IMR-90 (cell line): ENCODE data around the gene RNU6-7. TPM values are rescaled to one million over a fixed set of nuclear protein-coding genes. Genes with fewer than 3 reads are reported as not detected.

Experiments
- ATAC-seq: fragments of 200-7000 bp; cut with Tn5 transposase; 2 replicates; pipeline ENCODE4 v1.9.1; 2020; ENCODE audit warnings: low read depth, mild to moderate bottlenecking, moderate library complexity
- BruUV-seq: library from RNA; stranded (reverse); fragments of 400-500 nt; replicated peaks from 2 replicates; lab custom pipeline; 2021; lab: Mats Ljungman, UMichigan
- CTCF ChIA-PET: fragments of 300-600 bp; formaldehyde crosslinking; extraction: SDS; loops from one replicate; lab custom pipeline; 2021; ENCODE audit warnings: antibody characterized with exemption; lab: Yijun Ruan, JAX
- POLR2A ChIA-PET: fragments of 300-600 bp; sonication (Branson Sonifier 250); formaldehyde crosslinking; loops from one replicate; lab custom pipeline; 2022; ENCODE audit warnings: antibody characterized with exemption; ENCODE audit not compliant: unreplicated experiment; lab: Charles Lee
- DNase-seq: peaks from one replicate; pipeline ENCODE4 v3.0.0; 2013
- H2AFZ ChIP-seq: replicated peaks from 2 replicates; pipeline ENCODE3; 2013; ENCODE audit warnings: low read length, mild to moderate bottlenecking; ENCODE audit not compliant: poor library complexity
- H2AK5ac ChIP-seq: 2 replicates; pipeline ENCODE4 v1.6.1; 2013; ENCODE audit warnings: low read depth, low read length, inconsistent platforms
- H2AK9ac ChIP-seq: replicated peaks from 2 replicates; pipeline ENCODE3; 2013; ENCODE audit warnings: mild to moderate bottlenecking, low read depth, low read length, moderate library complexity; ENCODE audit not compliant: poor library complexity
- H2BK120ac ChIP-seq: 2 replicates; pipeline ENCODE4 v1.6.1; 2013; ENCODE audit warnings: low read depth, low read length, inconsistent platforms
- H2BK15ac ChIP-seq: 3 replicates; pipeline ENCODE4 v1.6.1; 2013; ENCODE audit warnings: low read depth, low read length, inconsistent platforms
- H2BK20ac ChIP-seq: 2 replicates; pipeline ENCODE4 v1.6.1; 2013; ENCODE audit warnings: low read depth, mild to moderate bottlenecking, inconsistent platforms, low read length, moderate library complexity
- H2BK5ac ChIP-seq: 2 replicates; pipeline ENCODE4 v1.6.1; 2013; ENCODE audit warnings: mild to moderate bottlenecking, low read depth, low read length, inconsistent platforms; ENCODE audit not compliant: poor library complexity, severe bottlenecking
- H3K14ac ChIP-seq: replicated peaks from 2 replicates; pipeline ENCODE4 v1.6.1; 2013; ENCODE audit warnings: low read depth, low read length, inconsistent platforms
- H3K18ac ChIP-seq: 2 replicates; pipeline ENCODE4 v1.6.1; 2013; ENCODE audit warnings: low read depth, low read length, control low read depth
- H3K23ac ChIP-seq: 2 replicates; pipeline ENCODE4 v1.6.1; 2013; ENCODE audit warnings: low read depth, low read length, inconsistent platforms
- H3K27ac ChIP-seq: 2 replicates; pipeline ENCODE4 v1.5.1; 2013; ENCODE audit warnings: mild to moderate bottlenecking, control low read depth, low read length; ENCODE audit not compliant: insufficient read depth
- H3K27me3 ChIP-seq: 2 replicates; pipeline ENCODE4 v1.6.1; 2013; ENCODE audit warnings: low read length; ENCODE audit not compliant: control insufficient read depth, insufficient read depth
- H3K36me3 ChIP-seq: 2 replicates; pipeline ENCODE4 v1.6.1; 2013; ENCODE audit warnings: low read length, mixed read lengths; ENCODE audit not compliant: control insufficient read depth, insufficient read depth
- H3K4ac ChIP-seq: 2 replicates; pipeline ENCODE4 v1.6.1; 2013; ENCODE audit warnings: low read depth, low read length, inconsistent platforms
- H3K4me1 ChIP-seq: 2 replicates; pipeline ENCODE4 v1.6.1; 2013; ENCODE audit warnings: low read length, mixed read lengths; ENCODE audit not compliant: control insufficient read depth, insufficient read depth
- H3K4me2 ChIP-seq: 2 replicates; pipeline ENCODE4 v1.6.1; 2013; ENCODE audit warnings: low read depth, mild to moderate bottlenecking, control low read depth, low read length, moderate library complexity
- H3K4me3 ChIP-seq: 2 replicates; pipeline ENCODE4 v1.5.1; 2013; ENCODE audit warnings: low read depth, mild to moderate bottlenecking, control low read depth, low read length, moderate library complexity; ENCODE audit not compliant: insufficient read depth
- H3K56ac ChIP-seq: 2 replicates; pipeline ENCODE4 v1.6.1; 2013; ENCODE audit warnings: low read length, inconsistent platforms; ENCODE audit not compliant: insufficient read depth; ENCODE audit errors: extremely low read depth
- H3K79me1 ChIP-seq, 2 experiments: 2 replicates each; pipeline ENCODE4 v1.6.1; 2013; ENCODE audit warnings: low read length in 2 of 2, inconsistent platforms in 1 of 2, low read depth in 1 of 2
- H3K9ac ChIP-seq: 2 replicates; pipeline ENCODE4 v1.6.1; 2013; ENCODE audit warnings: low read depth, low read length, control low read depth
- H3K9me1 ChIP-seq: 2 replicates; pipeline ENCODE4 v1.6.1; 2013; ENCODE audit warnings: low read length, inconsistent platforms; ENCODE audit not compliant: insufficient read depth
- H3K9me3 ChIP-seq: 2 replicates; pipeline ENCODE4 v1.6.1; 2013; ENCODE audit warnings: low read length; ENCODE audit not compliant: control insufficient read depth, insufficient read depth
- H4K20me1 ChIP-seq: 2 replicates; pipeline ENCODE4 v1.6.1; 2013; ENCODE audit warnings: low read length, inconsistent platforms; ENCODE audit not compliant: insufficient read depth
- H4K5ac ChIP-seq: 2 replicates; pipeline ENCODE4 v1.6.1; 2013; ENCODE audit warnings: mild to moderate bottlenecking, low read depth, low read length, control low read depth
- H4K8ac ChIP-seq, 2 experiments: 2 replicates each; pipeline ENCODE4 v1.6.1; 2013; ENCODE audit warnings: low read depth in 2 of 2, low read length in 2 of 2, control low read depth in 1 of 2, inconsistent platforms in 1 of 2
- H4K91ac ChIP-seq: 2 replicates; pipeline ENCODE4 v1.6.1; 2013; ENCODE audit warnings: low read depth, low read length, inconsistent platforms; ENCODE audit not compliant: insufficient read depth
- BHLHE40 ChIP-seq: fragments of 150-350 bp; IDR thresholded peaks from 2 replicates; pipeline ENCODE4 v1.6.1; 2016; ENCODE audit warnings: mild to moderate bottlenecking, low read depth, low read length
- RCOR1 ChIP-seq: IDR thresholded peaks from 2 replicates; pipeline ENCODE4 v1.6.1; 2012; ENCODE audit warnings: mild to moderate bottlenecking, low read length, improper control_type of control experiment; ENCODE audit not compliant: insufficient replicate concordance
- WGBS, 2 experiments: methylation state at CpG; one replicate each; pipeline versions ENCODE4 v1.1.5 to v1.1.7; 2013; ENCODE audit warnings: missing lambda C conversion rate in 2 of 2; ENCODE audit not compliant: insufficient read length in 1 of 2; ENCODE audit errors: extremely low coverage in 2 of 2; 5-methylcytosine and 5-hydroxymethylcytosine counted together
- dilution Hi-C: fragments of 300-500 bp; cut with HindIII; formaldehyde crosslinking; loops from one replicate; pipeline ENCODE4 v1.14.3; 2018; ENCODE audit warnings: low sequenced_read_pairs; ENCODE audit not compliant: unreplicated experiment
- in situ Hi-C: fragments of 300-500 bp; cut with MboI; formaldehyde crosslinking; loops from 3 replicates; pipeline ENCODE4 v1.14.3; 2019; ENCODE audit warnings: low sequenced_read_pairs, inconsistent platforms, mixed read lengths
- intact Hi-C: fragments of 100-400 bp; cut with micrococcal nuclease; formaldehyde crosslinking; loops from 2 replicates; pipeline ENCODE4 v1.10.0; 2022
- polyA plus RNA-seq, 3 experiments: library from polyadenylated mRNA; depleted of rRNA; stranded (reverse); fragments of >200 nt; gene quantifications; 2 replicates each; pipeline ENCODE4 v1.2.3, GENCODE V29; 2012; ENCODE audit warnings: low replicate concordance in 1 of 3
- total RNA-seq: library from RNA; depleted of rRNA; stranded (reverse); fragments of >200 nt; gene quantifications from 2 replicates; pipeline ENCODE4 v1.2.3, GENCODE V29; 2012
- TF ChIP-seq, protein P1 (sequence below): fragments of 150-350 bp; IDR thresholded peaks from 2 replicates; pipeline ENCODE4 v1.6.1; 2016; ENCODE audit warnings: low read depth, mild to moderate bottlenecking, low read length, moderate library complexity, borderline replicate concordance

RNU6-7 gene
- total and polyA plus RNA-seq, 2 of the 4 experiments (the other 2 are of a cell fraction) = not detected

DNA sequence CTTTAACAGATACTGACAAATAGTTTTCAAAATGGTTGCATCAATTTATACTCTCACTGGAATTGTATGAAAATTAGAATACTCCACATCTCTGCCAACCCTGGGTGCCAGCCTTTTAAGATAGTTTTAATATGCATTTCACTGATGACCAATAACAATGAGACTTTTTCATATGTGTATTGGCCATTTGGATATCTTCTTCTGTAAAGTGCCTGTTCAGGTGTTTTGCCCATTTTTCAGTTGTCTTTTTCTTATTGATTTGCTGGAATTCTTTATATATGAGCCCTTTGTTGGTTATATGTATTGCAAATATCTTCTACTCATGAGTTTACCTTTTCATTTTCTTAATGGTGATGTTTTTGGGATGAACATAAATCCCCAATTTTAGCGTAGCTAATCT is 16.7 kb upstream of the RNU6-7 start:
- H3K9ac ChIP-seq = no peak overlapping the region
- no peak overlapping the region for H3K4me2 ChIP-seq
- POLR2A ChIA-PET = no interaction called here
- WGBS, 2 experiments = no CpG with 5 or more reads among the region's 1 CpG
- H3K9me3 ChIP-seq = no peaks in the 10 kb centered on the region
- dilution Hi-C loops (no loop called here), intact Hi-C loops (no loop called here), in situ Hi-C loops (no loop called here)
- H3K9me1 ChIP-seq = no peaks in the 10 kb centered on the region
- no peak overlapping the region for H2BK120ac ChIP-seq
- H3K18ac ChIP-seq = no peak overlapping the region
- H2BK20ac ChIP-seq = no peak overlapping the region
- no peak overlapping the region for H2AFZ ChIP-seq
- ATAC-seq (no peak), DNase-seq (no peak)
- no peak overlapping the region for H3K27ac ChIP-seq
- CTCF ChIA-PET = no interaction called here
- no peaks in the 10 kb centered on the region for H4K20me1 ChIP-seq
- TF ChIP-seq RCOR1 = no peak
- TF ChIP-seq, protein P1, sequence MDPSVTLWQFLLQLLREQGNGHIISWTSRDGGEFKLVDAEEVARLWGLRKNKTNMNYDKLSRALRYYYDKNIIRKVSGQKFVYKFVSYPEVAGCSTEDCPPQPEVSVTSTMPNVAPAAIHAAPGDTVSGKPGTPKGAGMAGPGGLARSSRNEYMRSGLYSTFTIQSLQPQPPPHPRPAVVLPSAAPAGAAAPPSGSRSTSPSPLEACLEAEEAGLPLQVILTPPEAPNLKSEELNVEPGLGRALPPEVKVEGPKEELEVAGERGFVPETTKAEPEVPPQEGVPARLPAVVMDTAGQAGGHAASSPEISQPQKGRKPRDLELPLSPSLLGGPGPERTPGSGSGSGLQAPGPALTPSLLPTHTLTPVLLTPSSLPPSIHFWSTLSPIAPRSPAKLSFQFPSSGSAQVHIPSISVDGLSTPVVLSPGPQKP = no peak
- TF ChIP-seq BHLHE40 = no peak
- no peak overlapping the region for H2BK5ac ChIP-seq
- no peak overlapping the region for H3K14ac ChIP-seq
- H2BK15ac ChIP-seq = no peak overlapping the region
- no peak overlapping the region for H4K5ac ChIP-seq
- no peak overlapping the region for H4K8ac ChIP-seq
- H3K36me3 ChIP-seq = no peaks in the 10 kb centered on the region
- no peak overlapping the region for H3K23ac ChIP-seq
- no peaks in the 10 kb centered on the region for H3K4me1 ChIP-seq
- H2AK5ac ChIP-seq = no peak overlapping the region
- H2AK9ac ChIP-seq = no peak overlapping the region
- no peak overlapping the region for H3K56ac ChIP-seq
- no peak overlapping the region for H4K91ac ChIP-seq
- H3K4me3 ChIP-seq = no peak overlapping the region
- no peak overlapping the region for H3K4ac ChIP-seq
- H3K27me3 ChIP-seq = no peaks in the 10 kb centered on the region; the same call in 1 of the 2 replicates
- no TSS peak for BruUV-seq
- no peaks in the 10 kb centered on the region for H3K79me1 ChIP-seq
